ENCODE data around the gene SSR3.
A peak's percentile ranks its signal among the peaks of the same experiment; 100 is the strongest.

SSR3 gene

GRCh38 chr3:156539802-156540201 lies 15.1 kb downstream of the SSR3 start:
- DNase-seq (ENCODE audit: insufficient read length, low spot score) (no peak), FAIRE-seq (no peak)

GRCh38 chr3:156539051-156539450 lies 15.9 kb downstream of the SSR3 start:
- FAIRE-seq (no peak), DNase-seq (ENCODE audit: insufficient read length, low spot score) (no peak)

GRCh38 chr3:156536524-156537316 lies 18.2 kb downstream of the SSR3 start:
- FAIRE-seq: no peak
- no peak for DNase-seq (ENCODE audit: insufficient read length, low spot score)

DNA sequence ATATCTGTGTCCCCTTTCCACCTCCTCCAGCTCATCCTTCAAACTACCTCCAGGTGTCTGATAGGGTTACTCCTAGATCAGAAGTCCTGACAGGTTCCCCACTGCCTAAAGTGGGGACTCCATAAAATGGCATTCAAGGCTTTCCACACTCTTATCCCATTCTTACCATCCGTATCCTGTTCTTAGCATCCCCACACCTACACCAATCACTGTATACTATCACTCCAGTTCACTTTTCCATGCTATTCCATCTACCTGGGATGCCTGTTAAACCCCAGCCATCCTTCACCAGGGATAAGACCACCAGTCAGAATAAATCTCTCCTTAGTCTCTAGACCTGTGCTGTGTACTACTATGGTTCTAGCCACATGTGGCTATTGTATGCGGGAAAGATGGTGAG lies 19.1 kb downstream of the SSR3 start:
- no peak for DNase-seq (ENCODE audit: insufficient read length, low spot score)
- FAIRE-seq: no peak

DNA sequence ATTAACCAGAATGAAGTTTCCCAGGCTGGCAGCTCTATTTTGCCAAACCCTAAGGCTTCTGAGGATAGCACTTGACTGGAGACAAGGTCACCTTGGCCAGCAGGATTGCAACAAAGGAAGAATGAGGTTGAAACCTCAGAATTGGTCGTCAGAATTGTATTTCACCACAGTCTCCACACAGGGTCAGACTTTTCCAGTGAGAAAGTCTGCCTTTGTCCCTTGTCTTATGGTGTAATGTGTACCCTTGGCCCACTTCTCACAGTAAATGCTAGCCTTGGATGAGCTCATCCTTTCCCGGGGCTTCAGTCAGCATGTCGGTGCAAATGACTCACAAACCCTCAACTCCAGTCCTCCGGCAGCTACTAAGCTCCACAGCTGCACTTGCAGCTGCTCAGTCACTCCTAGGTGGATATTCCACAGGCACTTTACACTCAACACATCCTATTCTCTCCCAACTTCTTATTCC lies 19.7 kb downstream of the SSR3 start:
- FAIRE-seq (peak; percentile 9), DNase-seq (ENCODE audit: insufficient read length, low spot score) (peak; percentile 81)

- FAIRE-seq: no peak
These were observed 21.7 kb downstream of the SSR3 start for GRCh38 chr3:156533205-156533604.

GRCh38 chr3:156532730-156533129 lies 22.2 kb downstream of the SSR3 start:
- DNase-seq (ENCODE audit: insufficient read length, low spot score) (no peak), FAIRE-seq (no peak)

More at GRCh38 chr3:156533205-156533604, 21.7 kb downstream of the SSR3 start:
- no peak for DNase-seq (ENCODE audit: insufficient read length, low spot score)

- FAIRE-seq (no peak), DNase-seq (ENCODE audit: insufficient read length, low spot score) (no peak)
These were observed 23.9 kb downstream of the SSR3 start for GRCh38 chr3:156530980-156531379.

GRCh38 chr3:156527060-156527459 lies 27.9 kb downstream of the SSR3 start:
- DNase-seq (ENCODE audit: insufficient read length, low spot score): no peak
- no peak for FAIRE-seq

- FAIRE-seq: no peak
- DNase-seq (ENCODE audit: insufficient read length, low spot score): no peak
These were observed 29.1 kb downstream of the SSR3 start for GRCh38 chr3:156525808-156526207.

DNA sequence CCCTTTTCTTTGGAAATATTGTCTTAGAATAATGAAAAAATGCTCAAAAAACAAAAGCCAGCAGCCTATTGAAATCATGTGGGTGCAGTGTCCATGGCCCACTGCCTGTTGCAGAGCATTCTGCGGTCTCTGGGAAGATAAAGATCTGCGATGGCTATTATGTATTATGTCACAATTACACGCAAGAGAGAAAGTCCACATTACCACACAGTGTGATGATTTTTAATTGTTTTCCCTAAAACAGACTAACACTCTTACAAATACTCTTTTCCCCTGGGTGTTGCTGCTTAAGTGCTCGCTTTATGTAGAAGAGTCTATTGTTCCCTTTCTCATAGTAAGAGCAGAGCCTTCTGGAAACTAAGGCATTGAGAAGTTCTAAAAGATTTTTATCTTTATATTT lies 32.2 kb downstream of the SSR3 start:
- FAIRE-seq: no peak
- no peak for DNase-seq (ENCODE audit: insufficient read length, low spot score)

DNA sequence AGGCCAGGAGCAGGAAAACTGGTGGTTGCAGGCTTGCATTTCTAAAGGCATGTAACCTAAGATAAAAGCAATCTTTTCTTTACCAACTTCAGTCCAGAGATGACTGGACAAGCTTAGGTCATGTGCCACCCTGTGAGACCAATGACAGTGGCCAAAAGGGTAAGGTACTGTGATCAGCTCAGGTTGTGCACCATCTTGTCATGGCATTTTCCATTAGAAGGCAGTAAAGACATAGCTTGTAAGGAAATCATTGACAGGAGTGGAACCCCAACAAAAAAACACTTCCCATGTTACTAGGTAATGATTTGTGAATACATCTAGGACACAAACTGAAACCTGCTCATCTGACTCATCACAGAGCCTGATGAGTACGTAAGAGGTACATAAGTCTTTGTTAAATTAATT lies 35.2 kb downstream of the SSR3 start:
- FAIRE-seq: no peak

DNA sequence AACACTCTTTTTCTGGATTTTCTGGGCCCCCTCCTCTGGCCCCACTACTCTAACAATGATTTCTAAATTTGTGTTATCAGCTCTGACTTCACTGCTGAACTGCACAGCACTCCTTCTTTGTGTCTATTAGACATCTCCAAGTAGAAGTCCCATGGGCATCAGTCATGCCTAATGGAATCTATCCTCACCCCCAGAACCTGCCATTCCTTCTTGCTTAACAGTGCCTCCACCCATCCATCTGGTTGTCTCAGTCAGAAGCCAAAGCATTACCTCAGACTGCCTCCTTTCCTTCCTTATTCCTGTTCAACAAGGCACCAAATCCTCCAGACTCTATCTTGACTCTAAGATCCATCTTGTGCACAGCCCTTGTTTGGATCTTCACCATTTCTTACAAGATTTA lies 36.2 kb downstream of the SSR3 start:
- no peak for FAIRE-seq
- DNase-seq (ENCODE audit: insufficient read length, low spot score): no peak

More for the DNA sequence above, 35.2 kb downstream of the SSR3 start:
- no peak for DNase-seq (ENCODE audit: insufficient read length, low spot score)

DNA sequence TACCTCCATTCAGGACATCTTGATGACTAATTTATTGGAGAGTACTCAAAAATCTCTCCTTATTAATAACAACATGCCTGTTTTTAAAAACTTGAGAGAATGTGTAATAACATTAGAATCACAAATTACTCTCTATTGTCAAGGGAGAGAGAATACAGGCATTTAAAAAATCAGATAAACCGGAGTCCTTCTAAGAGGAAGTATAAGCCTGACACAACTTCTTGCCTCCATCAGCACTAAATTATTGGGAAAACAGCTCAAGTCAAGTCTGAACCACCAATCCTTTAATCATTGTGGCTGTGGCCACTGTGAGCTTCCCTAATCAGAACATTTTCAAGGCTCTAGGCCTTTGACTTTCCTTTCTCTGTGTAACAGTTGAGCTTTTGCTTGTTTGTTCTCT lies 38.0 kb downstream of the SSR3 start:
- DNase-seq (ENCODE audit: insufficient read length, low spot score) (no peak), FAIRE-seq (no peak)

- no peak for FAIRE-seq
- no peak for DNase-seq (ENCODE audit: insufficient read length, low spot score)
These were observed 38.6 kb downstream of the SSR3 start for GRCh38 chr3:156516284-156516683.

DNA sequence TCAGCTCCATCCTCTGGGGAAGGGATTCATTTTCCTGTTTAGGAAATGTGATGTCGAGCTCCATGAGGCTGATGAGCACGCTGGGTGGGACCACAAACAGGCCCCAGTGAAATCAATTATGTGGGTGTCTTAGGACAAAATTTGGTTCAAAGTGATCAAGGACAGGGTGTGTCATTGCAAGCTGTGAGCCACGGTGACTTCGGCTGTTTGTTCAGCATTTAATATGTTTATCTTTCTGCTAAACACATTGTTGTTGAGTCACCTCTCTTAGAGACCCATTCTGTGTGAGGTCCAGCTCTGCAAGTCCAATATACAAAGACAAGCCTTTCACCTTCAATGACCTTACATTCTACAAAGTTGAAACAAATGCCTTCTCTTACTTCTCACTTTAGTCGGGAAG lies 41.3 kb downstream of the SSR3 start:
- FAIRE-seq: no peak
- no peak for DNase-seq (ENCODE audit: insufficient read length, low spot score)

GRCh38 chr3:156511987-156512677 lies 42.8 kb downstream of the SSR3 start:
- FAIRE-seq (no peak), DNase-seq (ENCODE audit: insufficient read length, low spot score) (no peak)

GRCh38 chr3:156509189-156510174 lies 45.4 kb downstream of the SSR3 start:
- DNase-seq (ENCODE audit: insufficient read length, low spot score): peak; percentile 49

GRCh38 chr3:156507285-156507684 lies 47.6 kb downstream of the SSR3 start:
- FAIRE-seq: no peak
- no peak for DNase-seq (ENCODE audit: insufficient read length, low spot score)

More at GRCh38 chr3:156509189-156510174, 45.4 kb downstream of the SSR3 start:
- FAIRE-seq: no peak

- DNase-seq (ENCODE audit: insufficient read length, low spot score) (no peak), FAIRE-seq (no peak)
These were observed 56.6 kb downstream of the SSR3 start for GRCh38 chr3:156498307-156498706.

- FAIRE-seq (no peak), DNase-seq (ENCODE audit: insufficient read length, low spot score) (no peak)
These were observed 57.6 kb downstream of the SSR3 start for GRCh38 chr3:156497326-156497725.

Measured in HTR-8/SVneo (cell line).